Cerebellar nuclear complex (tissue), 1 donor: ENCODE data around the gene IRX5.

Experiments used
- DNase-seq, 2 experiments: peaks; one replicate each; lab custom pipeline; 2025; lab: John Stamatoyannopoulos, UW

The IRX5 gene

GRCh38 chr16:54931120-54932014, 702 bp downstream of the IRX5 start:
- no peak for DNase-seq

GRCh38 chr16:54932021-54932660, 1.5 kb downstream of the IRX5 start:
- no peak for DNase-seq

DNA sequence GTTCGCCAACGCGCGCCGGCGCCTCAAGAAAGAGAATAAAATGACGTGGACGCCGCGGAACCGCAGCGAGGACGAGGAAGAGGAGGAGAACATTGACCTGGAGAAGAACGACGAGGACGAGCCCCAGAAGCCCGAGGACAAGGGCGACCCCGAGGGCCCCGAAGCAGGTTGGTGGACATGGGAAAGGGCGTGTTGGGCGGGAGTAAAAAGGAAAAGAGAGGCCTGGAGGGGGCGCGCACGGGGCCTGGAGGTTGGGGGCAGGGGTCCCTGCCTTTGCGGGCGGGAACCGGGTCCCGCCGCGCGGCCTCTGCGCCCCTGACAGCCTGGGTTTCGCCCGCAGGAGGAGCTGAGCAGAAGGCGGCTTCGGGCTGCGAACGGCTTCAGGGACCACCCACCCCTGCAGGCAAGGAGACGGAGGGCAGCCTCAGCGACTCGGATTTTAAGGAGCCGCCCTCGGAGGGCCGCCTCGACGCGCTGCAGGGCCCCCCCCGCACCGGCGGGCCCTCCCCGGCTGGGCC, 2.1 kb downstream of the IRX5 start:
- DNase-seq = no peak

DNA sequence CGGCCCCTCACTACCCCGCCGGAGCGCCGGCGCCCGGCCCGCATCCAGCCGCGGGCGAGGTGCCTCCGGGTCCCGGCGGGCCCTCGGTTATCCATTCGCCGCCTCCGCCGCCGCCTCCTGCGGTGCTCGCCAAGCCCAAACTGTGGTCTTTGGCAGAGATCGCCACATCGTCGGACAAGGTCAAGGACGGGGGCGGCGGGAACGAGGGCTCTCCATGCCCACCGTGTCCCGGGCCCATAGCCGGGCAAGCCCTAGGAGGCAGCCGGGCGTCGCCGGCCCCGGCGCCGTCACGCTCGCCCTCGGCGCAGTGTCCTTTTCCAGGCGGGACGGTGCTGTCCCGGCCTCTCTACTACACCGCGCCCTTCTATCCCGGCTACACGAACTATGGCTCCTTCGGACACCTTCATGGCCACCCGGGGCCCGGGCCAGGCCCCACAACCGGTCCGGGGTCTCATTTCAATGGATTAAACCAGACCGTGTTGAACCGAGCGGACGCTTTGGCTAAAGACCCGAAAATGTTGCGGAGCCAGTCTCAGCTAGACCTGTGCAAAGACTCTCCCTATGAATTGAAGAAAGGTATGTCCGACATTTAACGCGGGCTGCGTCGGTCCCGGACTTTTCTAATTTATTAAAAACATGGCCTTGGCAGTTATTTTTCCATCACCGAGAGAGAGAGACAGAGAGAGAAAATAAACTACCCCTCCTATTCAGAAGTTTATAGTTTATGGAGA, 2.8 kb downstream of the IRX5 start:
- DNase-seq = no peak

GRCh38 chr16:54934481-54935265, 4.0 kb downstream of the IRX5 start:
- no peak for DNase-seq

DNA sequence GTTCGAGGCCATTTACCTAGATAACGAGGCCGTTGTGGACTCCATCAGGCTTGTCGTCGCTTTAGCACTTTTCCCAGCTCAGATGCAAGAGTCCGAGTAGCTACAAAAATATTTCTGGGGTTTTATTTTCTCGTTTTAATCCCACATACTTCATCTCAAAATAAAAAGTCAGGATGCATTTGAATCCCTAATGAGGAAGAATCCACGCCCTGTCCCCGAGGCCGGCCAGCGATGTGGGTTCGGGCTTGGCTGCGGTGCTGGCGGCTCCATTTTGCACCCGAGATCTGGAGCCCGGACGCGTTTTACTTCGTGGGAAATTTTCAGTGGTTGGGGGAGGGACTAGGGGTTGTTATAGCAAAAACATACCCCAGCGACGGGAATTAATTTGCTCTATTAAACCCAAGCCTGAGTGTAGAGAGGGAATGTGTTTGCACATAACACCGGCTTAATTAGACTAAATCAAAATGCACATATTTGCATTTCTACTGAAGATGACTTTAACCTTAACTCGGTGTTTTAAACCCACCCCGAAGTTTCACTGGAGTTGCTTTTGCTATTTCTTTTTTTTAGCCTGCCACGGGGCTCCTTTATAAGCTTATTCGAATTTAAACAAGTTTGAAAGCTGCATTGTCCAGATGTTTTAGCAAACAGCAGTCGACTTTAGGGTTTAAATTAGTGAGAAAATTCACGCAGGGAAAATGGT, 4.8 kb downstream of the IRX5 start:
- no peak for DNase-seq

DNA sequence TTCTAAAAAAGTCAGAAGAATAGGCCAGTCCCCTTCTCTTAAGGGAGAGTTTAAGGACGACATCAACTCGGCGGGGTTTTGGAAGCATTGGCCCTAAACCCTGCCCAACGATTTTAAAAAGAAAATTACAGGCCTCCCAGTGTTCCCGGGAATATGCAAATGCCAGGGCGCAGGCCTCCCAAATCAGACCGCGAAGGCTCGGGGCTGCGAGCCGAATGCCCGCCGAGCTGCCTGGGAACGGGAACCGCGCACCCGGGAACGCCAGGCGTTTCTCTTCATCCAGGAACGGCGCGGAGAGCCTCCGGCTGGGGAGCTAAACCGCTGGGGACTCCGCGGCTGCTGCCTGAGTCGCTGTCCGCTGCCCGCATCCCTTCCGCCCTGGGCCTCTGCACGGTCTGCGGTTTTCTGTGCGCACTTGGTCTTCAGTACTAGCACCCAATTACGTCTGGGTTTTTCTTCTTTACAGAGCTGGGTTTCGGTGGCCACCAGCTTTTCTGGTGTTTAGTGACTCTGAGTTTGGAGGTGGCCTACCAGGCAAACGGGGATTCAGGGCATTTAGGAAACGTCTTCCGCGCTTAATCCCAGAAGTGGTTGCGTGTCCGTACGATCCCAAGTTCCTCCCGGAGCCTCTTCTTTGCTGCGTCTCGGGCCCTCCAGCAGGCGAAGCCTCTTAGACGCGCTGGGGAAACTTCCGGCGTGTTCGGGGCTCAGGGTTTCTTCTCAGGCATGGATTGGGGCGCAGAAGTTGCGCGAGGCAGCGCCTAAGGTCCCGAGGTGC, 5.7 kb downstream of the IRX5 start:
- DNase-seq = no peak

DNA sequence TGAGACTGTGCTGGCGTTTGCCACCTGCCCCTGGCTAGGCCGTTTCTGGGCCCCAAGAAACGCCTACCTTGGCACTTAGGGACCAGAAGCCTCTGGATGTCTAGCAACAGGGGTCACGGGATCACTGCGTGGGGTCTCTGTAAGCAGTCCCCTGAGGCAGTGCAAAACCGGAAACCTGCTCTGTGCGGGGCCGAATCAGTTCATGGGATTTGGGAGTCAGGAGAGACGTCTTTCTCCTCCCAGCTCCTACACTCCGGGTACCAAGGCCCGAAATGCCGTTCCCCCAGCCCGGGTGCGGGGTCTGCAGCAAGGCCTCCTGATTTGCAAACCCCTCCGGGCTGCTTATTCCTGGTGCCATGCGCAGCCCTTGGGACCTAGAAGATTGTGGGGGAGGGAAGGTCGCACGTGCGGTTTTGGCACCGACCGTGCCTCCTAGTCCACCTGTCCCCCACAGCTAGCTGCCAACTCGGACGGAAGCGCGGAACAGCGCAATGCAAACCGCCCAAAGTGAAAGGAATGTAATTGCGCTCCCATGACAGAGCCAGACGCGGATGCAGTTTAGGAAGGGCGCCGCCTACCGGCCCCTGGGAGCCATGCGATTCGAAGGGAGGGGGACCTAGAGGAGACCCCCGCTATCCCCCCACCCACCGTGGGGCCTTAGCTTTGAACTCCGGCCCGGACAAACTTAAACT, 6.5 kb downstream of the IRX5 start:
- DNase-seq = no peak

DNA sequence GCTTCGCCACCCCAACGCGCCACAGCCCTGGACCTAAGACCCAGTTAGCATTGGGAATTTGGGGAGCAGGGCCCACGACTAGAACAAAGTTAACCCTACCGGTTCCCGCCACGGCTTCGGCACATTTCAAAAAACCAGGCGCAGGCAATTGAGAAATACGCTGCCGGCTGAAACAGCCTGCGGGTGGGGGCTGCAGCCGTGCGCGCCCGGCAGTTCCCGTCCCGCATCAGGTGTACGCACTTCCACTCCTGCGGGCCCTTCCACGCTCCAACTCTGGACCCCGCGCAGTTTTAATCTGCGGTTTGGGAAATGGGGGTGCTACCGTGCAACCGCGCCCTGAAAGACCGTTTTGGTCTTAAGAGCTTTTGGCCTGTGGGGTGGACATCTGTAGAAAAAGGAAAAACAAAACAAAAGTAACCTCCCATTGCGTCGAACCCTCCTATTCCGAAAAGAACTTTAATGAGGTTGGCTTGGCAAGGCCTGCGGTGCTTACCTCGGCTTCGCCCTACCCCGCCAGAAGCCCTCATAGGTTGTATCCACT, 7.1 kb downstream of the IRX5 start:
- DNase-seq = no peak

DNA sequence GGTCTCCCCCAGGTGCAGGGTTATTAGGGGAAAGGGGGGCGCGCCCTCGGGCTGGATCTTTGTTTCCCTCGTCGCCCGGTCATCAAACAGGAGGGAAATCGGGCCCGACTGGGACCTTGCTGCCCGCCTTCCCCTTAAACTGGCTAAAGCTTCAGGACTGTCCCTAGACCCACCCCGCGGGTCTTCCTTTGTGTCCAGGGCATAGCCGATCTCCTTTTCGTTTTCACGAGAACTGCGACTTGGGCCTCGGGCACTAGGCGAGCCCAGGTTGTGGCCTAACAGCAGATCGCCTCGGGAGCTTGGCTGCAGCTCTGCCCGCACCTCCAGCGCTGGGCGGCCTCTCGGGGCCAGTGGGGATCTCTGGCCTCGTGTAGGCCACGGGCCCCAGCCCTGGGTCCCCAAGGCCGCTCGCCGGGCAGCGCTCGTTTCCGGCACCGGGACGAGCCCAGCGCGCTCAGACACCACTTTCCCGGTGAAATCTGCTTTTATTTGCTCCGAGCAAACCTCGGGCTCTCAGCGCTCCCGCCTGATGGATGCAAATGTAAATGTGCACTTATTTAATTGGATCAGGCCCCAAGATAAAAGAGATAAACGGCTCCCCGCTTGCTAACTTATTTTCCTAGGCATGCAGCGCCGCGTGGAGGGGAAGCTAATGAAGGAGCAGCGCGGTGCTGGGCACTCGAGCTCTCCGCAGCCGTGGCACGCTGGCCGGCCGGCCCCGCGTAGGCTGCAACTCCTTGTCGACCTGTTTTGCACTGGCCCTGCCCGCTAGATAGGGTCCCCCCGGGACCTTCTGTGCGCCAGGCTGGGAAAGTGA, 7.8 kb downstream of the IRX5 start:
- DNase-seq = no peak

GRCh38 chr16:54939029-54939346, 8.3 kb downstream of the IRX5 start:
- no peak for DNase-seq

- DNase-seq = no peak
Observed at GRCh38 chr16:54939510-54940278, 9.0 kb downstream of the IRX5 start.

- DNase-seq = no peak
Observed at GRCh38 chr16:54940279-54940604, 9.6 kb downstream of the IRX5 start.

DNA sequence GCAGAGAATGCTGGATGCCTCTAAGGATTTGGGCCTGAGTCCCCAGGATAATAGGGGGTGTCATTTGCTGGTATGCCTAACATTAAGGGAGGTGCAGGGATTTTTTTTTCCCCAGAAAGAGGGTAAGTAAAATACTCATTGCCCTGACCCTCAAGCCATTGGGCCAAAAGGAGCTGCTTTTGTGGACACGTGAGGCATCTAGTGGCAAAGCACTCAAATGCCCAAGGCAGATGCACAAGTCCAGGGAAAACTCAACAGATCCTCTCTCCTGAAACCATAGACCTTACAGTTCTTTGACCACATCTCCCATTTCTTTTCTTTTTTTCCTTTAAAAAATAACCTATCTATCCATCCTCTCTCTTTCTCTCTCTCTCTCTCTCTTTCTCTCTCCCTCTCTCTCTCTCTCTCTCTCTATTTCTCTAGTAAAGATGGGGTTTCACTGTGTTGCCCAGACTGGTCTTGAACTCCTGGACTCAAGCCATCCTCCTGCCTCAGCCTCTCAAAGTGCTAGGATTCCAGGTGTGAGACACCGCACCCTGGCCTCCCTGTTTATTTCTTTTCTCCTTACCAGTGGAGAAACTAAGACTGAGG, 11.8 kb downstream of the IRX5 start:
- DNase-seq = no peak

GRCh38 chr16:54944002-54944401, 13.3 kb downstream of the IRX5 start:
- no peak for DNase-seq

DNA sequence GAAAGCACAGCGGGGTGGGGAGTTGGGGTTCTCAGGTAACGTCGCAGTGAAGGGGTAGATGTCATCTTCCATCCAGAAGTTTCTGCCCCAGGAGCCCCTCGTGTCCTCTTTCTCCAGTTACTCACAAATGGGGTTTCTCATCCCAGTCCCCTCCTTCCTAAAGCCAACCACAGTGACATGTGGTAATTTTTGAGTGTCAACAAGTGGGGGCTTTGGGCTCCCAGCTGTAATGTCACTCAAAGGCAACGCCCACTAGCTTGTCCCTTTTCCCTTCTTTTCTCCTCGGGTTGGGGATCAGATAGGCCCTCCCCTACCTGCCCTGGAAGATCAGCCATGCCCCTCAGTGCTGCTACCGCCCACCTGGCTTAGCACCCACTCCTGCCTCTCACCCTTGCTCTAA, 14.4 kb downstream of the IRX5 start:
- no peak for DNase-seq

- no peak for DNase-seq
Observed at GRCh38 chr16:54946909-54947308, 16.2 kb downstream of the IRX5 start.

DNA sequence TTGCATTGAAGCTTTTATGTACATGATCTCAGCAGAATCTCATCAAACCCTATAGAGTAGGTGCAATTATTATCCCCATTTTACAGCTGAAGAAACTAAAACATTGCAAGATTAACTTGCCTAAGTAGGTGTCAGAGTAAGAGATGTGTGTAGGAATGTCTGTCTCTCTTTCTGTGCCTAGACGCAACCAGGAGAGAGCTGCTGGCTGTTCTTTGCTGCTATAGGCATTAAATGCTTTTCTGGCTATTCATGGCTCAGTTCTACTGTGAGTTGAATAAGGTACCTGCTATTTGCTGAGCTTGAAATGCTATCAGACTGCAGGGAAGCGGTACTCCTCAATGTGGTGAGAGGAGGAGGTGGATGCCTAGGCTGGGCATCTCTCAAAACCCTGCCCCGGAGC, 17.0 kb downstream of the IRX5 start:
- no peak for DNase-seq
